Skin epidermis (tissue), 12 donors: ENCODE results near the gene PLEKHM3.
A peak's percentile ranks its signal among the peaks of the same experiment; 100 is the strongest.
"Not testable (repeated sequence)": the region's sequence is repeated elsewhere in the genome, so short reads cannot be mapped to it uniquely, and the experiment has no call there.

Experiments
- H3K27ac ChIP-seq, 21 experiments: fragments of 200-600 bp; sonication (generic) in 11 of 21; one replicate each; pipeline ENCODE4 v1.5.0; 2020; ENCODE audit warnings: mild to moderate bottlenecking in 3 of 21, inconsistent platforms in 2 of 21, moderate library complexity in 2 of 21
- H3K4me3 ChIP-seq, 7 experiments: fragments of 200-600 bp; sonication (generic) in 2 of 7; one replicate each; pipeline ENCODE4 v1.5.0; 2020; ENCODE audit warnings: inconsistent platforms in 2 of 7, mild to moderate bottlenecking in 2 of 7, moderate library complexity in 1 of 7

Gene PLEKHM3

GRCh38 chr2:207813221-207813916 lies 212.0 kb downstream of the PLEKHM3 start:
- H3K27ac ChIP-seq: no peak overlapping the region
- no peak overlapping the region for H3K4me3 ChIP-seq

GRCh38 chr2:207812726-207813080 lies 212.6 kb downstream of the PLEKHM3 start:
- Histone ChIP-seq H3K4me3 (no peak overlapping the region), H3K27ac (no peak overlapping the region)

GRCh38 chr2:207812058-207812725 lies 213.1 kb downstream of the PLEKHM3 start:
- Histone ChIP-seq H3K27ac (no peak overlapping the region), H3K4me3 (no peak overlapping the region)

DNA sequence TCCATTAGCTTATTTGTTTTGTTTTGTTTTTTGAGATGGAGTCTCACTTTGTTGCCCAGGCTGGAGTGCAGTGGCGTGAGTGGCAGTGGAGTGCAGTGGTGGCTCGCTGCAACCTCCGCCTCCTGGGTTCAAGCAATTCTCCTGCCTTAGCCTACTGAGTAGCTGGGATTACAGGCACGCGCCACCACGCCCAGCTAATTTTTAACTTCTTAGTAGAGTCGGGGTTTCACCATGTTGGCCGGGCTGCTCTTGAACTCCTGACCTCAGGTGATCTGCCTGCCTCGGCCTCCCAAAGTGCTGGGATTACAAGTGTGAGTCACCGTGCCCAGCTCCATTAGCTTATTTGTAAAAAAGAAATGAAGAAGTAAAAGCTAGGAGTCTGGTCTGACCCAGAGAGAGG lies 213.7 kb downstream of the PLEKHM3 start:
- not testable (repeated sequence) for H3K27ac ChIP-seq, H3K4me3 ChIP-seq

- Histone ChIP-seq H3K4me3 (peak overlapping the region in 1 of 7 experiments; percentile 10), H3K27ac (peak overlapping the region in 2 of 21 experiments; percentile 54 to 67)
These were observed 215.0 kb downstream of the PLEKHM3 start for GRCh38 chr2:207810200-207810788.

DNA sequence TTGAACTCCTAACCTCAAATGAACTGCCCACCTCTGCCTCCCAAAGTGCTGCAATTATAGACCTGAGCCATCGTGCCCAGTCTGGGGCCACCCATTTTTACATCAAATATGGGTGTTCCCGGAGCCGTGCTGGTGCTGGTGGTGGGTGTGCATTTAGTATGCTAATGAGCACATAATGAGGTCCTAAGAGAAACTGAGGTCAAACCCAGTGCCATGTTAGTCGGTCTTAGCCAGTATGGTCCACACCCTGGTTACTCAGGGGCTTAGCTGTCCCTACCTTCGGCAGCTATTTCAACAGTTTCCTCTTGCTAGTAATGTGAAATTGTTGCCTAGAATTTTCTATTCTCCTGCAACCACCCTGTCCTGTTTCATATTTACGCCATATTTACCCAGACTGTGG lies 217.2 kb downstream of the PLEKHM3 start:
- no peak overlapping the region for H3K27ac ChIP-seq

GRCh38 chr2:207807516-207807915 lies 217.8 kb downstream of the PLEKHM3 start:
- Histone ChIP-seq H3K27ac (no peak overlapping the region), H3K4me3 (no peak overlapping the region)

More for the DNA sequence above, 217.2 kb downstream of the PLEKHM3 start:
- H3K4me3 ChIP-seq: no peak overlapping the region

DNA sequence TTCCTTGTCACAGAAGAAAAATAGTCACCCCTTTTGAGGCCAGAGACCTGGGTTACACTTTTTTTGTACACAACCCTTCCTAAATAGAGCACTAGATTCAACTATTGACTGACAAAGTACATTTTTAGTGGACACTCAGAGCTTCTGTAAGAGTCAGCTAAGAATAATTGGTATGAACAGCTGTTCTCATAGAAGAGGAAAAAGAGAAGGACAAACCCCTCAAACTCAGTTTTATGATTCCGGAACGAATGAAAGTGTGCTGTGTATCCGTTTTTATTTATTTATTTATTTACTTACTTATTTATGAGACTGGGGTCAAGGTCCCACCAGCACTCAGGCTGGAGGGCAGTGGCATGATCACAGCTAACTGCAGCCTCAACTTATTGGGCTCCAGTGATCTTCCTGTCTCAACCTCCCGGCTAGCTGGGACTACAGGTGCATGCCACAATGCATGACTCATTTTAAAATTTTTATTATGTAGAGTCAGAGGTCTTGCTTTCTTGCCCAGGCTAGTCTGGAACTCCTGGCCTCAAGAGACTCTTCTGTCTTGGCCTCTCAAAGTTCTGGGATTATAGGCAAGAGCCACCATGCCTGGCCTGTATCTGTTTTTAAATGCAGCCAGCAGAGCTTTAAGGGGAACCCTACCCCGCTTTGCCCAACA lies 219.6 kb downstream of the PLEKHM3 start:
- no peak overlapping the region for H3K4me3 ChIP-seq
- H3K27ac ChIP-seq: no peak overlapping the region

GRCh38 chr2:207802650-207803049 lies 222.7 kb downstream of the PLEKHM3 start:
- no peak overlapping the region for H3K4me3 ChIP-seq
- H3K27ac ChIP-seq: no peak overlapping the region

- no peak overlapping the region for H3K27ac ChIP-seq
- no peak overlapping the region for H3K4me3 ChIP-seq
These were observed 224.1 kb downstream of the PLEKHM3 start for GRCh38 chr2:207801259-207801658.

DNA sequence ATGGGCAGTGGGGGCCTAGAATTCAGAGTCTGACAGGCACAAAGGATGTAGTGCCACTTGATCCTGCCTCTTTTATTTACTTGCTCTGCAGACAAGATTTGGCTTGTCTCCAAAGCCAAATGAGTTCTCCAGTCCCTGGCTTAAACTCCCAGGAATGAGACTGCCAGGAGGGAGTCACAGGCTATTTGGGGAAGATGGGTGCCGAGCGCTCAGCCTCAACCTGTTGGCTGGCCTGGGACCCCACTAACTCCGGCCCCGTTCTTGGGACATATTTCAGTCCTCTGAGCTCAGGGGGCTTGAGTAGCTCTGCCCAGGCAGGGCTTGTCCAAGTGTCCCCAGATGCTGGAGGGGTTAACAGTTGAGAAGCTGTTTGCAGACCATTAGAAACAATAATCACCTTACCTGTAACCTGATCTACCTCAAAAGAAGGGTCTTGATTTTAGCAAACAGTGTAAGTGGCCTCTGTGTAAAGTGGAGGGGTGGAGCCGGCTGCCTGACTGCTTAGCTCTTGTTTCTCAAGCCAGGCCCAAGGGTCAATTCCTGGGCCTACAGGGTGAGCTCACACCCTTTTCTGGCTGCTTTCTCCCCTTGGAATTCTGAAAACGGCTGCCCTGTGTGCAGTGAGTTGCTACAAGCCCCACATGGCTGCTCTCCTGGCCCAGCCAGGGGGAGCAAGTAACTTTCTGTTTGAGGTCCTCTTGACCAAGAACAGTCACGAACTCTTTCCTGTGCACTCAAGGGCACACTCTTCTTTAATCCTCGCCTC lies 228.6 kb downstream of the PLEKHM3 start:
- no peak overlapping the region for H3K27ac ChIP-seq
- H3K4me3 ChIP-seq: no peak overlapping the region

DNA sequence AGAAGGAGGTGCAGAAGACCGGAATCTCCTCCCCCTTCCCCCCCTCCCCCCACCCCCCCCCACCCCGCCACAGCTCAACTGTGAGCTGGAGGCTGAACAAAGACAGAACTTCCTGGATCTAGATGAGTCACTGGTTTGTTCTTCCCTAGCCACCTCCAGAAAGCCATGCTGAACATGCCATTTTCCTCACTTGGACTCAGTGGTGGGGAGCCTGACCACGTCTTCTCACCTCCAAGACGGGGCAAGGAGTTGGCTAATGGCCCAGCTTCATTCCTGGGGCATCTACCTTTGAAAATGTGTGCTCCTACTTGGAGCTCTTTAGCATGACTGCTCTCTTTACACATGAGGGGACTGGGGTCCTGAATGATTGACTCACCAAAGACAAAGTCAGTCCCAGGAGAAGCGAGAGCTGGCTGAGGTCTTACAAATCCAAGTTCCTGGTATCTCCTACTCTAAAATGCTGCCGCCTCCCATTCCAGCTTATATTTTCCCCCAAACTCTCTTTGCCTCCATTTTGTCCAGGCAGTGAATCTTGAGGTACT lies 233.0 kb downstream of the PLEKHM3 start:
- peak overlapping the region in 10 of 21 experiments; percentile 22 to 83 (median 64) for H3K27ac ChIP-seq

GRCh38 chr2:207791579-207792243 lies 233.6 kb downstream of the PLEKHM3 start:
- H3K27ac ChIP-seq: peak overlapping the region in 3 of 21 experiments; percentile 37 to 83 (median 77)
- no peak overlapping the region for H3K4me3 ChIP-seq

More for the DNA sequence above, 233.0 kb downstream of the PLEKHM3 start:
- no peak overlapping the region for H3K4me3 ChIP-seq

DNA sequence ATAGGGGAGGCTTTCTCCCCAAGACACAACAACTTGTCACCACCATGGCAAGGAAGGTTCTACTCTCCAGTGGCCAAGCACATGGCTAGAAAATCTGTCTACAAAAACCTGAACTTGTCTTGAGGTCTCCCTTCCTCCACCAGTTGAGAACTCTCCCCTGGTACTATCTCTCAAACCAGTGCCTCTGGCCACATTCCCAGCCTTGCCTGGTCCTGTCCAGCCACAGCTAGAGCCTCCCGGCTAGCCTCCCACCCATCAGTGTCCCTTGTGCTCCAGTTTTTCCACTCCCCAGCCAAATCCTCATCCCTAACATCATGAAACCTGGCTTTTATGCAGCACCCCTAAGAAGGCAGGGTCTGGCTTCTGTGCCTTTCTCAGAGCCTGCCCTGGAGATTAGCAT lies 234.4 kb downstream of the PLEKHM3 start:
- no peak overlapping the region for H3K4me3 ChIP-seq
- H3K27ac ChIP-seq: peak overlapping the region in 4 of 21 experiments; percentile 8 to 83 (median 57)

- no peak overlapping the region for H3K4me3 ChIP-seq
- H3K27ac ChIP-seq: no peak overlapping the region
These were observed 237.5 kb downstream of the PLEKHM3 start for GRCh38 chr2:207787800-207788199.

DNA sequence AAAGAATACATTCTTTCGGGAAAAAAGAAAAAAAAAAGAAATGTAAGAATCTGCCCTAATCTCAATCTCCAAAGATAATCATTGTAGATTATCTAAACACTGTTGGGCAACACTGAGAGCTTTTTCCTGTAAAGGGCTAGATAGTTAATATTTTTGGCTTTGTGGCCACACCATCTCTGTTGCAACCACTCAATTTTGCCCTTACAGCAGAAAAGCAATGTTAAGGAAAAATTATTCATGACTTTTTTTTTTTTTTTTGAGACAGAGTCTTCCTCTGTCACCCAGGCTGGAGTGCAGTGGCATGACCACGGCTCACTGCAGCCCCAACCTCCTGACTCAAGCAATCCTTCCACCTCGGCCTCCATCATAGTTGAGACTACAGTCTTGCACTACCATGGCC lies 238.3 kb downstream of the PLEKHM3 start:
- H3K27ac ChIP-seq: no peak overlapping the region
- H3K4me3 ChIP-seq: no peak overlapping the region

- Histone ChIP-seq H3K4me3 (no peak overlapping the region), H3K27ac (no peak overlapping the region)
These were observed 240.4 kb downstream of the PLEKHM3 start for GRCh38 chr2:207784898-207785297.

DNA sequence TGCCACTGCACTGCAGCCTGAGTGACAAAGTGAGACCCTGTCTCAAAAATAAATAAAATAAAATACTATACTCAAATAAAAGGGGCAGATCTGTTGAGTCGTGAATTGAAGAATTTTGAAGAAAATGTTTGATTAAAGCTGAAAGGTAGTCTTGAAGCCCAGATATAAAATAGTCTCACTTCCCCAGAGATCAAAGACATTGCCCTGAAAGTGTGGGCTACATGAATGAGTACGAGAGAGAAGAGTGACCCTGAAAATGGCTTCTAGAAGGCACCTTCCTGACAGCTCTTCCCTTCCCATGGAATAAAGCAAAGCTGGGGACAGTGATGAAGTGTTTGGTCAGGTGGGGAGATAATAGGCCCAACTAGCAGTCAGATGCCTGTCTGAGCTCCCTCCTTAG lies 241.8 kb downstream of the PLEKHM3 start:
- Histone ChIP-seq H3K27ac (no peak overlapping the region), H3K4me3 (no peak overlapping the region)
